WTC11 (cell line): ENCODE measurements around the gene DUSP11. TPM values are rescaled to one million over a fixed set of nuclear protein-coding genes. Genes with fewer than 3 reads are reported as not detected.
A peak's percentile ranks its signal among the peaks of the same experiment; 100 is the strongest.

Experiments used
- ATAC-seq: fragments of 200-7000 bp; cut with Tn5 transposase; 2 replicates; pipeline ENCODE4 v1.10.0; 2021; ENCODE audit warnings: mild to moderate bottlenecking, moderate library complexity
- CTCF ChIA-PET: fragments of 300-600 bp; sonication (Branson Sonifier 250); formaldehyde crosslinking; loops from one replicate; lab custom pipeline; 2021; ENCODE audit warnings: antibody characterized with exemption; lab: Charles Lee
- POLR2A ChIA-PET: fragments of 350-600 bp; sonication (Branson Sonifier 250); formaldehyde crosslinking; loops from one replicate; lab custom pipeline; 2021; ENCODE audit warnings: antibody characterized with exemption; lab: Charles Lee
- DNase-seq: peaks from one replicate; pipeline ENCODE4 v3.0.0; 2021; ENCODE audit warnings: low spot score
- H3K27ac Mint-ChIP-seq: 2 replicates; pipeline ENCODE4 v1.8.0; 2021; ENCODE audit warnings: mixed read lengths
- H3K27me3 Mint-ChIP-seq: 2 replicates; pipeline ENCODE4 v1.8.0; 2021; ENCODE audit warnings: low read depth, mild to moderate bottlenecking, moderate library complexity, mixed read lengths
- H3K36me3 Mint-ChIP-seq: 2 replicates; pipeline ENCODE4 v1.8.0; 2021; ENCODE audit warnings: mixed read lengths
- H3K4me1 Mint-ChIP-seq: 2 replicates; pipeline ENCODE4 v1.8.0; 2022; ENCODE audit warnings: mixed read lengths
- H3K4me3 Mint-ChIP-seq: 2 replicates; pipeline ENCODE4 v1.8.0; 2021; ENCODE audit warnings: mild to moderate bottlenecking, moderate library complexity, mixed read lengths
- H3K9me3 Mint-ChIP-seq: 2 replicates; pipeline ENCODE4 v1.8.0; 2021; ENCODE audit warnings: mixed read lengths
- EMX1 ChIP-seq: fragments of 250-450 bp; sonication (Bioruptor Pico); IDR thresholded peaks from 2 replicates; pipeline ENCODE4 v1.8.0; 2021; ENCODE audit warnings: mild to moderate bottlenecking
- FOXK1 ChIP-seq: sonication (generic); formaldehyde crosslinking; IDR thresholded peaks from 2 replicates; pipeline ENCODE4 v1.8.0; 2022; ENCODE audit warnings: mild to moderate bottlenecking, moderate library complexity, missing genetic modification reagents
- NR2C2 ChIP-seq: sonication (generic); formaldehyde crosslinking; IDR thresholded peaks from 2 replicates; pipeline ENCODE4 v1.8.0; 2022; ENCODE audit warnings: mild to moderate bottlenecking, missing genetic modification reagents
- SOX15 ChIP-seq: fragments of 250-450 bp; sonication (Bioruptor Pico); IDR thresholded peaks from 2 replicates; pipeline ENCODE4 v1.9.0; 2021; ENCODE audit warnings: mild to moderate bottlenecking
- TP53 ChIP-seq: sonication (generic); formaldehyde crosslinking; IDR thresholded peaks from 2 replicates; pipeline ENCODE4 v1.8.1; 2023; ENCODE audit warnings: mild to moderate bottlenecking, missing genetic modification reagents
- ZNF416 ChIP-seq: fragments of 250-450 bp; sonication (Bioruptor Pico); IDR thresholded peaks from 2 replicates; pipeline ENCODE4 v1.9.0; 2021; ENCODE audit warnings: mild to moderate bottlenecking, inconsistent platforms
- ZNF423 ChIP-seq: fragments of 250-450 bp; sonication (Bioruptor Pico); IDR thresholded peaks from 2 replicates; pipeline ENCODE4 v2.1.2; 2022; ENCODE audit warnings: mild to moderate bottlenecking, moderate library complexity
- total RNA-seq: library from RNA; stranded (reverse); gene quantifications from 3 replicates; pipeline ENCODE4 v1.2.3, GENCODE V29; 2021
- TF ChIP-seq, protein P1 (sequence below): sonication (generic); formaldehyde crosslinking; IDR thresholded peaks from 2 replicates; pipeline ENCODE4 v1.8.0; 2023; ENCODE audit warnings: missing genetic modification reagents, mild to moderate bottlenecking, borderline replicate concordance
- TF ChIP-seq, protein P2 (sequence below): fragments of 250-450 bp; sonication (Bioruptor Pico); IDR thresholded peaks from 2 replicates; pipeline ENCODE4 v1.9.0; 2021; ENCODE audit warnings: mild to moderate bottlenecking, borderline replicate concordance
- TF ChIP-seq, protein P3 (sequence below): sonication (generic); formaldehyde crosslinking; IDR thresholded peaks from 2 replicates; pipeline ENCODE4 v1.8.1; 2023; ENCODE audit warnings: mild to moderate bottlenecking, moderate library complexity, missing genetic modification reagents
- TF ChIP-seq, protein P4 (sequence below): sonication (generic); formaldehyde crosslinking; IDR thresholded peaks from 2 replicates; pipeline ENCODE4 v1.8.1; 2023; ENCODE audit warnings: mild to moderate bottlenecking, missing genetic modification reagents
- TF ChIP-seq, protein P5 (sequence below): fragments of 250-450 bp; sonication (Bioruptor Pico); IDR thresholded peaks from 2 replicates; pipeline ENCODE4 v1.9.0; 2021; ENCODE audit warnings: moderate library complexity, mild to moderate bottlenecking, inconsistent platforms, borderline replicate concordance
- TF ChIP-seq, protein P6 (sequence below): sonication (generic); formaldehyde crosslinking; IDR thresholded peaks from 2 replicates; pipeline ENCODE4 v1.8.1; 2023; ENCODE audit warnings: mild to moderate bottlenecking, missing genetic modification reagents, moderate library complexity
- TF ChIP-seq, protein P7 (sequence below): sonication (generic); formaldehyde crosslinking; conservative IDR thresholded peaks from 2 replicates; pipeline ENCODE4 v1.8.1; 2023; ENCODE audit warnings: mild to moderate bottlenecking, low read depth, missing genetic modification reagents, moderate library complexity
- TF ChIP-seq, protein P8 (sequence below): fragments of 250-450 bp; sonication (Bioruptor Pico); IDR thresholded peaks from 2 replicates; pipeline ENCODE4 v1.9.0; 2021; ENCODE audit warnings: mild to moderate bottlenecking

DUSP11 gene
- total RNA-seq, 1 experiment from 2014 or later = 16.8 TPM

DNA sequence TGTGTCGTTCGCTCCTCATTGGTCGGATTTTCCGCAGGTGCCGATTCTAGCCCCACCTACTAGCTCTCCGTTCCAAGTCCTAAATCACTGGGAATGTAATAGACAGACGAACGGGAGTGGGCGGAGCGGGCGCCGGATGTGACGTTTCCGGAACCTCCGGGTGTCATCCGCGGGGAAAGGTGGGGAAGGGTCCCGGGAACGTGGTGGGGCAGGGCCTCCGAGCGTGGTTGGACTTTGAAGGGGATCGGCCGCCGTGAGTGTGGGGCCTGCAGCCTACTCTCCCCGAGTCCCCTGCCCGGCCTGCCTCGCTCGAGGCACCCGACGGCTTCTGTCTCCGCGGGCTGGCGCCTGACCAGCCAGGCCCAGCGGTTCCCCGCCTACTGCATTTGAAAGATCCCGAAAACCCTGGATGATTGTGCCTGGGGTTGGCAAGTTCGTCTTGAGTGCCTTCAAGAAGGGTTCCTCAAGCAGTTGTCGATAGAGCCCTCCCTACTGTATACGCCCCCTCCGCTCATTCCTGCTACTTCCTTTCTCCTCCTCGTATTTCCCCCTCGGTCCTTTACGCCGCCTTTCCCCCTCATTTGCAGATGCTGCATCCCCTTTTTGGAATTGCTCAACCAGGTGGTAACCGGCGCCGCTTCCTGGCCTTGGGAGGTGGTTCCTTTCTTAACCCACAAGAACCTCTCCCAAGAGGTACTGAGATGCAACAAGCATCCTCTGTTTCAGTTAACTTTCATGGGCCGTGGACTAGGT lies 49.1 kb upstream of the DUSP11 start, which contains the start of gene STAMBP (continued):
- TF ChIP-seq, protein P1, sequence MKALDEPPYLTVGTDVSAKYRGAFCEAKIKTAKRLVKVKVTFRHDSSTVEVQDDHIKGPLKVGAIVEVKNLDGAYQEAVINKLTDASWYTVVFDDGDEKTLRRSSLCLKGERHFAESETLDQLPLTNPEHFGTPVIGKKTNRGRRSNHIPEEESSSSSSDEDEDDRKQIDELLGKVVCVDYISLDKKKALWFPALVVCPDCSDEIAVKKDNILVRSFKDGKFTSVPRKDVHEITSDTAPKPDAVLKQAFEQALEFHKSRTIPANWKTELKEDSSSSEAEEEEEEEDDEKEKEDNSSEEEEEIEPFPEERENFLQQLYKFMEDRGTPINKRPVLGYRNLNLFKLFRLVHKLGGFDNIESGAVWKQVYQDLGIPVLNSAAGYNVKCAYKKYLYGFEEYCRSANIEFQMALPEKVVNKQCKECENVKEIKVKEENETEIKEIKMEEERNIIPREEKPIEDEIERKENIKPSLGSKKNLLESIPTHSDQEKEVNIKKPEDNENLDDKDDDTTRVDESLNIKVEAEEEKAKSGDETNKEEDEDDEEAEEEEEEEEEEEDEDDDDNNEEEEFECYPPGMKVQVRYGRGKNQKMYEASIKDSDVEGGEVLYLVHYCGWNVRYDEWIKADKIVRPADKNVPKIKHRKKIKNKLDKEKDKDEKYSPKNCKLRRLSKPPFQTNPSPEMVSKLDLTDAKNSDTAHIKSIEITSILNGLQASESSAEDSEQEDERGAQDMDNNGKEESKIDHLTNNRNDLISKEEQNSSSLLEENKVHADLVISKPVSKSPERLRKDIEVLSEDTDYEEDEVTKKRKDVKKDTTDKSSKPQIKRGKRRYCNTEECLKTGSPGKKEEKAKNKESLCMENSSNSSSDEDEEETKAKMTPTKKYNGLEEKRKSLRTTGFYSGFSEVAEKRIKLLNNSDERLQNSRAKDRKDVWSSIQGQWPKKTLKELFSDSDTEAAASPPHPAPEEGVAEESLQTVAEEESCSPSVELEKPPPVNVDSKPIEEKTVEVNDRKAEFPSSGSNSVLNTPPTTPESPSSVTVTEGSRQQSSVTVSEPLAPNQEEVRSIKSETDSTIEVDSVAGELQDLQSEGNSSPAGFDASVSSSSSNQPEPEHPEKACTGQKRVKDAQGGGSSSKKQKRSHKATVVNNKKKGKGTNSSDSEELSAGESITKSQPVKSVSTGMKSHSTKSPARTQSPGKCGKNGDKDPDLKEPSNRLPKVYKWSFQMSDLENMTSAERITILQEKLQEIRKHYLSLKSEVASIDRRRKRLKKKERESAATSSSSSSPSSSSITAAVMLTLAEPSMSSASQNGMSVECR (CRISPR knock-in tag) = 0 out of 2 replicates have a peak, but pooled peaks have one; percentile 53
- TF ChIP-seq NR2C2 (CRISPR knock-in tag) (no peak), SOX15 (CRISPR knock-in tag) (no peak), EMX1 (CRISPR knock-in tag) (0 out of 2 replicates have a peak, but pooled peaks have one; percentile 41), FOXK1 (CRISPR knock-in tag) (peak; percentile 51; the same call in 1 of the 2 replicates), TP53 (no peak)
- TF ChIP-seq, protein P2, sequence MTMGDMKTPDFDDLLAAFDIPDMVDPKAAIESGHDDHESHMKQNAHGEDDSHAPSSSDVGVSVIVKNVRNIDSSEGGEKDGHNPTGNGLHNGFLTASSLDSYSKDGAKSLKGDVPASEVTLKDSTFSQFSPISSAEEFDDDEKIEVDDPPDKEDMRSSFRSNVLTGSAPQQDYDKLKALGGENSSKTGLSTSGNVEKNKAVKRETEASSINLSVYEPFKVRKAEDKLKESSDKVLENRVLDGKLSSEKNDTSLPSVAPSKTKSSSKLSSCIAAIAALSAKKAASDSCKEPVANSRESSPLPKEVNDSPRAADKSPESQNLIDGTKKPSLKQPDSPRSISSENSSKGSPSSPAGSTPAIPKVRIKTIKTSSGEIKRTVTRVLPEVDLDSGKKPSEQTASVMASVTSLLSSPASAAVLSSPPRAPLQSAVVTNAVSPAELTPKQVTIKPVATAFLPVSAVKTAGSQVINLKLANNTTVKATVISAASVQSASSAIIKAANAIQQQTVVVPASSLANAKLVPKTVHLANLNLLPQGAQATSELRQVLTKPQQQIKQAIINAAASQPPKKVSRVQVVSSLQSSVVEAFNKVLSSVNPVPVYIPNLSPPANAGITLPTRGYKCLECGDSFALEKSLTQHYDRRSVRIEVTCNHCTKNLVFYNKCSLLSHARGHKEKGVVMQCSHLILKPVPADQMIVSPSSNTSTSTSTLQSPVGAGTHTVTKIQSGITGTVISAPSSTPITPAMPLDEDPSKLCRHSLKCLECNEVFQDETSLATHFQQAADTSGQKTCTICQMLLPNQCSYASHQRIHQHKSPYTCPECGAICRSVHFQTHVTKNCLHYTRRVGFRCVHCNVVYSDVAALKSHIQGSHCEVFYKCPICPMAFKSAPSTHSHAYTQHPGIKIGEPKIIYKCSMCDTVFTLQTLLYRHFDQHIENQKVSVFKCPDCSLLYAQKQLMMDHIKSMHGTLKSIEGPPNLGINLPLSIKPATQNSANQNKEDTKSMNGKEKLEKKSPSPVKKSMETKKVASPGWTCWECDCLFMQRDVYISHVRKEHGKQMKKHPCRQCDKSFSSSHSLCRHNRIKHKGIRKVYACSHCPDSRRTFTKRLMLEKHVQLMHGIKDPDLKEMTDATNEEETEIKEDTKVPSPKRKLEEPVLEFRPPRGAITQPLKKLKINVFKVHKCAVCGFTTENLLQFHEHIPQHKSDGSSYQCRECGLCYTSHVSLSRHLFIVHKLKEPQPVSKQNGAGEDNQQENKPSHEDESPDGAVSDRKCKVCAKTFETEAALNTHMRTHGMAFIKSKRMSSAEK (CRISPR knock-in tag) = no peak
- TF ChIP-seq, protein P3, sequence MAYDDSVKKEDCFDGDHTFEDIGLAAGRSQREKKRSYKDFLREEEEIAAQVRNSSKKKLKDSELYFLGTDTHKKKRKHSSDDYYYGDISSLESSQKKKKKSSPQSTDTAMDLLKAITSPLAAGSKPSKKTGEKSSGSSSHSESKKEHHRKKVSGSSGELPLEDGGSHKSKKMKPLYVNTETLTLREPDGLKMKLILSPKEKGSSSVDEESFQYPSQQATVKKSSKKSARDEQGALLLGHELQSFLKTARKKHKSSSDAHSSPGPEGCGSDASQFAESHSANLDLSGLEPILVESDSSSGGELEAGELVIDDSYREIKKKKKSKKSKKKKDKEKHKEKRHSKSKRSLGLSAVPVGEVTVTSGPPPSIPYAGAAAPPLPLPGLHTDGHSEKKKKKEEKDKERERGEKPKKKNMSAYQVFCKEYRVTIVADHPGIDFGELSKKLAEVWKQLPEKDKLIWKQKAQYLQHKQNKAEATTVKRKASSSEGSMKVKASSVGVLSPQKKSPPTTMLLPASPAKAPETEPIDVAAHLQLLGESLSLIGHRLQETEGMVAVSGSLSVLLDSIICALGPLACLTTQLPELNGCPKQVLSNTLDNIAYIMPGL (CRISPR knock-in tag) = no peak
- TF ChIP-seq, protein P4, sequence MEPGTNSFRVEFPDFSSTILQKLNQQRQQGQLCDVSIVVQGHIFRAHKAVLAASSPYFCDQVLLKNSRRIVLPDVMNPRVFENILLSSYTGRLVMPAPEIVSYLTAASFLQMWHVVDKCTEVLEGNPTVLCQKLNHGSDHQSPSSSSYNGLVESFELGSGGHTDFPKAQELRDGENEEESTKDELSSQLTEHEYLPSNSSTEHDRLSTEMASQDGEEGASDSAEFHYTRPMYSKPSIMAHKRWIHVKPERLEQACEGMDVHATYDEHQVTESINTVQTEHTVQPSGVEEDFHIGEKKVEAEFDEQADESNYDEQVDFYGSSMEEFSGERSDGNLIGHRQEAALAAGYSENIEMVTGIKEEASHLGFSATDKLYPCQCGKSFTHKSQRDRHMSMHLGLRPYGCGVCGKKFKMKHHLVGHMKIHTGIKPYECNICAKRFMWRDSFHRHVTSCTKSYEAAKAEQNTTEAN (CRISPR knock-in tag) = peak; percentile 50; the same call in 1 of the 2 replicates
- TF ChIP-seq, protein P5, sequence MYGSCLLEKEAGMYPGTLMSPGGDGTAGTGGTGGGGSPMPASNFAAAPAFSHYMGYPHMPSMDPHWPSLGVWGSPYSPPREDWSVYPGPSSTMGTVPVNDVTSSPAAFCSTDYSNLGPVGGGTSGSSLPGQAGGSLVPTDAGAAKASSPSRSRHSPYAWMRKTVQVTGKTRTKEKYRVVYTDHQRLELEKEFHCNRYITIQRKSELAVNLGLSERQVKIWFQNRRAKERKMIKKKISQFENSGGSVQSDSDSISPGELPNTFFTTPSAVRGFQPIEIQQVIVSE = no peak

DNA sequence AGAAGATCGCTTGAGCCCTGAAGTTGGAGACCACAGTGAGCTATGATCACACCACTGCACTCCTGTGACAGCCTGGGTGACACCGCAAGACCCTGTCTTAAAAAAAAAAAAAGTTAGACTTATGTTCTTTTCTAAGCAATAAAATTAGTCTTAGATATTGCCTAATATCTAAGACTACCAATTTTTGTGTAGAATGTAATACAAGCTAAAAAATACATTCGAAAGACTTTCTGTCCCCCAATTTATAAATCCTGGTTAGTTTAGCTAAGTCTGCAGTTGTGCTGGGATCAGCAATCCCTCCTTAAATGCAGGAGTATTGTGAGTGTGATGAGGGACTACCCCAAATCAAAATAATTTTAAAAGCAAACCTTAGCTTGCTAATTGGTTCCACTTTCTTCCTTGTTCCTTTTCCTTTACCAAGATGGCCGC lies 48.5 kb upstream of the DUSP11 start:
- ChIA-PET CTCF (interaction anchor here (0.6 to 3.0 kb wide), 13 partner anchors 11 to 563 kb away, joined by 3 to 20 read pairs (median 4); partner anchors contain the start of genes BOLA3, MOB1A and TPRKB), POLR2A (interaction anchor here (0.6 to 1.0 kb wide), 3 partner anchors 30 to 292 kb away, joined by 3 to 4 read pairs (median 3); partner anchors contain the start of gene DUSP11)
- DNase-seq (no peak), ATAC-seq (no peak)
- Mint-ChIP-seq H3K9me3 (peaks cover 12% of the 10 kb centered on the region), H3K4me3 (peak overlapping the region; percentile 94), H3K4me1 (peaks cover 17% of the 10 kb centered on the region), H3K27ac (peak overlapping the region; percentile 91), H3K27me3 (peaks cover 27% of the 10 kb centered on the region), H3K36me3 (peaks cover 16% of the 10 kb centered on the region)
- TF ChIP-seq ZNF416 (CRISPR knock-in tag) = no peak
- TF ChIP-seq, protein P6, sequence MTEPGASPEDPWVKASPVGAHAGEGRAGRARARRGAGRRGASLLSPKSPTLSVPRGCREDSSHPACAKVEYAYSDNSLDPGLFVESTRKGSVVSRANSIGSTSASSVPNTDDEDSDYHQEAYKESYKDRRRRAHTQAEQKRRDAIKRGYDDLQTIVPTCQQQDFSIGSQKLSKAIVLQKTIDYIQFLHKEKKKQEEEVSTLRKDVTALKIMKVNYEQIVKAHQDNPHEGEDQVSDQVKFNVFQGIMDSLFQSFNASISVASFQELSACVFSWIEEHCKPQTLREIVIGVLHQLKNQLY (CRISPR knock-in tag) = no peak
- TF ChIP-seq, protein P7, sequence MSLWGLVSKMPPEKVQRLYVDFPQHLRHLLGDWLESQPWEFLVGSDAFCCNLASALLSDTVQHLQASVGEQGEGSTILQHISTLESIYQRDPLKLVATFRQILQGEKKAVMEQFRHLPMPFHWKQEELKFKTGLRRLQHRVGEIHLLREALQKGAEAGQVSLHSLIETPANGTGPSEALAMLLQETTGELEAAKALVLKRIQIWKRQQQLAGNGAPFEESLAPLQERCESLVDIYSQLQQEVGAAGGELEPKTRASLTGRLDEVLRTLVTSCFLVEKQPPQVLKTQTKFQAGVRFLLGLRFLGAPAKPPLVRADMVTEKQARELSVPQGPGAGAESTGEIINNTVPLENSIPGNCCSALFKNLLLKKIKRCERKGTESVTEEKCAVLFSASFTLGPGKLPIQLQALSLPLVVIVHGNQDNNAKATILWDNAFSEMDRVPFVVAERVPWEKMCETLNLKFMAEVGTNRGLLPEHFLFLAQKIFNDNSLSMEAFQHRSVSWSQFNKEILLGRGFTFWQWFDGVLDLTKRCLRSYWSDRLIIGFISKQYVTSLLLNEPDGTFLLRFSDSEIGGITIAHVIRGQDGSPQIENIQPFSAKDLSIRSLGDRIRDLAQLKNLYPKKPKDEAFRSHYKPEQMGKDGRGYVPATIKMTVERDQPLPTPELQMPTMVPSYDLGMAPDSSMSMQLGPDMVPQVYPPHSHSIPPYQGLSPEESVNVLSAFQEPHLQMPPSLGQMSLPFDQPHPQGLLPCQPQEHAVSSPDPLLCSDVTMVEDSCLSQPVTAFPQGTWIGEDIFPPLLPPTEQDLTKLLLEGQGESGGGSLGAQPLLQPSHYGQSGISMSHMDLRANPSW (CRISPR knock-in tag) = no peak
- TF ChIP-seq, protein P8, sequence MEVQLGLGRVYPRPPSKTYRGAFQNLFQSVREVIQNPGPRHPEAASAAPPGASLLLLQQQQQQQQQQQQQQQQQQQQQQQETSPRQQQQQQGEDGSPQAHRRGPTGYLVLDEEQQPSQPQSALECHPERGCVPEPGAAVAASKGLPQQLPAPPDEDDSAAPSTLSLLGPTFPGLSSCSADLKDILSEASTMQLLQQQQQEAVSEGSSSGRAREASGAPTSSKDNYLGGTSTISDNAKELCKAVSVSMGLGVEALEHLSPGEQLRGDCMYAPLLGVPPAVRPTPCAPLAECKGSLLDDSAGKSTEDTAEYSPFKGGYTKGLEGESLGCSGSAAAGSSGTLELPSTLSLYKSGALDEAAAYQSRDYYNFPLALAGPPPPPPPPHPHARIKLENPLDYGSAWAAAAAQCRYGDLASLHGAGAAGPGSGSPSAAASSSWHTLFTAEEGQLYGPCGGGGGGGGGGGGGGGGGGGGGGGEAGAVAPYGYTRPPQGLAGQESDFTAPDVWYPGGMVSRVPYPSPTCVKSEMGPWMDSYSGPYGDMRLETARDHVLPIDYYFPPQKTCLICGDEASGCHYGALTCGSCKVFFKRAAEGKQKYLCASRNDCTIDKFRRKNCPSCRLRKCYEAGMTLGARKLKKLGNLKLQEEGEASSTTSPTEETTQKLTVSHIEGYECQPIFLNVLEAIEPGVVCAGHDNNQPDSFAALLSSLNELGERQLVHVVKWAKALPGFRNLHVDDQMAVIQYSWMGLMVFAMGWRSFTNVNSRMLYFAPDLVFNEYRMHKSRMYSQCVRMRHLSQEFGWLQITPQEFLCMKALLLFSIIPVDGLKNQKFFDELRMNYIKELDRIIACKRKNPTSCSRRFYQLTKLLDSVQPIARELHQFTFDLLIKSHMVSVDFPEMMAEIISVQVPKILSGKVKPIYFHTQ (CRISPR knock-in tag) = no peak
- TF ChIP-seq ZNF423 (CRISPR knock-in tag) = no peak
